Activated T-helper 1 cell treated with Interleukin-2 at 50 U/mL for 16 hours (primary cell): Measurements from ENCODE around the gene WASHC3.
"Not testable (repeated sequence)": the region's sequence is repeated elsewhere in the genome, so short reads cannot be mapped to it uniquely, and the experiment has no call there.

Source experiments
- DNase-seq: peaks from one replicate; pipeline ENCODE4 v3.0.0-alpha.2; 2020; ENCODE audit warnings: low read depth

WASHC3 gene

GRCh38 chr12:102061560-102062418 lies at the start of gene WASHC3:
WASHC3 (minus strand) TSS chr12:102061991; CDS start chr12:102061962, 29 bp downstream.
- peak; percentile 90 for DNase-seq

- DNase-seq = no peak
Measured at GRCh38 chr12:102110782-102111181, 49.0 kb upstream of the WASHC3 start.

GRCh38 chr12:102107970-102108369 lies 46.2 kb upstream of the WASHC3 start:
- DNase-seq = no peak

- DNase-seq = no peak
Measured at GRCh38 chr12:102106905-102107304, 45.1 kb upstream of the WASHC3 start.

- no peak for DNase-seq
Measured at GRCh38 chr12:102096855-102097254, 35.1 kb upstream of the WASHC3 start.

- no peak for DNase-seq
Measured at GRCh38 chr12:102095677-102096263, 34.0 kb upstream of the WASHC3 start.

GRCh38 chr12:102093319-102093718 lies 31.5 kb upstream of the WASHC3 start:
- DNase-seq = no peak

- not testable (repeated sequence) for DNase-seq
Measured at GRCh38 chr12:102089228-102089835, 27.5 kb upstream of the WASHC3 start.

GRCh38 chr12:102080842-102081241 lies 19.1 kb upstream of the WASHC3 start:
- DNase-seq = no peak

- not testable (repeated sequence) for DNase-seq
Measured at GRCh38 chr12:102072092-102072491, 10.3 kb upstream of the WASHC3 start.

- DNase-seq = no peak
Measured at GRCh38 chr12:102069707-102070106, 7.9 kb upstream of the WASHC3 start.

- no peak for DNase-seq
Measured at GRCh38 chr12:102067574-102068258, 5.9 kb upstream of the WASHC3 start.

- DNase-seq = no peak
Measured at GRCh38 chr12:102064476-102064875, 2.7 kb upstream of the WASHC3 start.

- no peak for DNase-seq
Measured at GRCh38 chr12:102063069-102063468, 1.3 kb upstream of the WASHC3 start.

- no peak for DNase-seq
Measured at GRCh38 chr12:102062419-102062806, 622 bp upstream of the WASHC3 start.

- DNase-seq = no peak
Measured at GRCh38 chr12:102061096-102061559, 663 bp downstream of the WASHC3 start.

- no peak for DNase-seq
Measured at GRCh38 chr12:102059343-102059742, 2.4 kb downstream of the WASHC3 start.

- DNase-seq = no peak
Measured at GRCh38 chr12:102054345-102054744, 7.4 kb downstream of the WASHC3 start.

- no peak for DNase-seq
Measured at GRCh38 chr12:102053062-102053349, 8.8 kb downstream of the WASHC3 start.

GRCh38 chr12:102052192-102053061 lies 9.4 kb downstream of the WASHC3 start:
- DNase-seq = no peak

GRCh38 chr12:102051431-102051965 lies 10.3 kb downstream of the WASHC3 start:
- no peak for DNase-seq
